ENCODE data around the gene MACF1. TPM values are rescaled to one million over a fixed set of nuclear protein-coding genes. Genes with fewer than 3 reads are reported as not detected.

The MACF1 gene
- total RNA-seq, 1 experiment from 2014 or later = 103 TPM

DNA sequence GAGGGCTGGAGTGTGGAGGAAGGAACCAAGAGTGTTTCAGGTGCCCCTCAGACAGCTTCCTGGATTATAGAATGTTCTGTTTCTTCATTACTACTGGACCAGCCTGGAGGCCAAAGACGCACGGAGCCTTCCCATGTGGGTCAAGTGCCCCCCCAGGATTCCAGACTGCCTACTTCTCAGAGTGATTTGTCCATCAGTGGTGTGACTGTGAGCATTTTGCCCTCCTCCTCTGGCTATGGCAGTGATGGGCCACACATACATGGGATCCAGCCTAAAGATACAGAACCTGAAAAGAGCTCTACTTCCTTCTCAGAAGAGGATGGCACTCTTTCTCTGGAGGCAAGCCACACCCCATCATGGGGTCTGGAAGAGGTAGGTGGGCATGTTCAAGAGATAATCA, 64.9 kb downstream of the MACF1 start:
- no peaks in the 10 kb centered on the region for H3F3A ChIP-seq (ENCODE audit: low read length, unreplicated experiment)
- CTCF ChIA-PET = no interaction called here
- H3K79me2 ChIP-seq (ENCODE audit: low read length) = no peaks in the 10 kb centered on the region
- intact Hi-C loops (cut with micrococcal nuclease) = loop anchor here (5.0 to 10.0 kb wide), 2 partner anchors 128 to 265 kb away; no protein-coding TSS in a partner anchor
- DNase-seq = no peak
- no peak overlapping the region for H3K4me3 ChIP-seq (ENCODE audit: low read length)
- no peak overlapping the region for H3K9ac ChIP-seq (ENCODE audit: low read length)
- no TSS peak for BruUV-seq (replicated peaks)
- no peak overlapping the region for H3K4me2 ChIP-seq (ENCODE audit: low read length)
- no peaks in the 10 kb centered on the region for H3K9me2 ChIP-seq (replicated peaks; ENCODE audit: low read length)
- H3K9me3 ChIP-seq (ENCODE audit: low read length) = no peaks in the 10 kb centered on the region
- TF ChIP-seq EZH2 (IDR thresholded peaks at IDR 0.05; ENCODE audit: low read length, unreplicated experiment) = no peak
- TF ChIP-seq, protein P1, sequence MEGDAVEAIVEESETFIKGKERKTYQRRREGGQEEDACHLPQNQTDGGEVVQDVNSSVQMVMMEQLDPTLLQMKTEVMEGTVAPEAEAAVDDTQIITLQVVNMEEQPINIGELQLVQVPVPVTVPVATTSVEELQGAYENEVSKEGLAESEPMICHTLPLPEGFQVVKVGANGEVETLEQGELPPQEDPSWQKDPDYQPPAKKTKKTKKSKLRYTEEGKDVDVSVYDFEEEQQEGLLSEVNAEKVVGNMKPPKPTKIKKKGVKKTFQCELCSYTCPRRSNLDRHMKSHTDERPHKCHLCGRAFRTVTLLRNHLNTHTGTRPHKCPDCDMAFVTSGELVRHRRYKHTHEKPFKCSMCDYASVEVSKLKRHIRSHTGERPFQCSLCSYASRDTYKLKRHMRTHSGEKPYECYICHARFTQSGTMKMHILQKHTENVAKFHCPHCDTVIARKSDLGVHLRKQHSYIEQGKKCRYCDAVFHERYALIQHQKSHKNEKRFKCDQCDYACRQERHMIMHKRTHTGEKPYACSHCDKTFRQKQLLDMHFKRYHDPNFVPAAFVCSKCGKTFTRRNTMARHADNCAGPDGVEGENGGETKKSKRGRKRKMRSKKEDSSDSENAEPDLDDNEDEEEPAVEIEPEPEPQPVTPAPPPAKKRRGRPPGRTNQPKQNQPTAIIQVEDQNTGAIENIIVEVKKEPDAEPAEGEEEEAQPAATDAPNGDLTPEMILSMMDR (conservative IDR thresholded peaks at IDR 0.05; ENCODE audit: low read depth, low read length) = no peak
- no peak for TF ChIP-seq EZH2phosphoT487 (IDR thresholded peaks at IDR 0.05; ENCODE audit: borderline replicate concordance, low read length)
- no peaks in the 10 kb centered on the region for H4K20me1 ChIP-seq (ENCODE audit: low read length)
- no peak for ATAC-seq
- no peaks in the 10 kb centered on the region for H3K4me1 ChIP-seq (ENCODE audit: insufficient read depth, low read length)
- H3K36me3 ChIP-seq (ENCODE audit: low read depth, low read length) = no peaks in the 10 kb centered on the region
- POLR2A ChIA-PET (ENCODE audit: unreplicated experiment) = no interaction called here
- H3K27ac ChIP-seq (ENCODE audit: low read length) = no peak overlapping the region
- H2AFZ ChIP-seq (ENCODE audit: low read length) = no peak overlapping the region
- no peaks in the 10 kb centered on the region for H3K27me3 ChIP-seq (ENCODE audit: low read length)

DNA sequence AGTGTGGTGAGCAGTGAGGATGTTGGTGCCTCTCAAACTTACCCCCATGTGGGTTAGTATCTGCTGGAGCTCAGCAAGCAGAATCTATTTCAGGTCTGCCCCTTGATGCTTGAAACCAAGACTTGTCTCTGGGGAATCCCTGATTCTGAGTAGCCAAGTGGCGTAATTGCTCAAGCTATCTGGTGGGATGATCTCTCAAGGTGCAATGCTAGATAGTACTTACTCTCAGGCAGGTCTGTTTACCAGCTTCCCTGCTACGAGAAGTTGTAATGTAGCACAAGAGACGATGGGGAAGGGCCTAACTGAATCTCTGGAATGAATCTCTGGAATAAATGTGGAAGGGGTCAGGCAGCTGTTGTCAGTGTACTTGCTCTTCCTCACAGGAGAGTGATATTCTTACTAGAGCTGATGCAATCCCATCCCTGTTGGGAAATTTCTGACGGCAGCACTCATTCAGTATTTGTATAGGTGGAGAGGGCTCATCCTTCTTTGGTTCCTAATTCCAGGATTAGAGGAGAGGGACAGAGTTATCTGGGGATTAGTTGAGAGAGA, 65.4 kb downstream of the MACF1 start:
- Histone ChIP-seq H4K20me1 (ENCODE audit: low read length) (no peaks in the 10 kb centered on the region), H3K4me1 (ENCODE audit: insufficient read depth, low read length) (no peaks in the 10 kb centered on the region), H3K36me3 (ENCODE audit: low read depth, low read length) (no peaks in the 10 kb centered on the region), H3K9me3 (ENCODE audit: low read length) (no peaks in the 10 kb centered on the region), H3K27ac (ENCODE audit: low read length) (no peak overlapping the region), H3K4me3 (ENCODE audit: low read length) (no peak overlapping the region), H3F3A (ENCODE audit: low read length, unreplicated experiment) (no peaks in the 10 kb centered on the region), H2AFZ (ENCODE audit: low read length) (no peak overlapping the region), H3K9ac (ENCODE audit: low read length) (no peak overlapping the region), H3K4me2 (ENCODE audit: low read length) (no peak overlapping the region), H3K27me3 (ENCODE audit: low read length) (no peaks in the 10 kb centered on the region), H3K9me2 (replicated peaks; ENCODE audit: low read length) (no peaks in the 10 kb centered on the region), H3K79me2 (ENCODE audit: low read length) (no peaks in the 10 kb centered on the region)
- CTCF ChIA-PET = no interaction called here
- no TSS peak for BruUV-seq (replicated peaks)
- ATAC-seq = no peak
- DNase-seq = no peak
- POLR2A ChIA-PET (ENCODE audit: unreplicated experiment) = no interaction called here
- intact Hi-C loops (cut with micrococcal nuclease) = loop anchor here (5.0 to 10.0 kb wide), 2 partner anchors 127 to 265 kb away; no protein-coding TSS in a partner anchor
- no peak for TF ChIP-seq EZH2 (IDR thresholded peaks at IDR 0.05; ENCODE audit: low read length, unreplicated experiment)
- no peak for TF ChIP-seq EZH2phosphoT487 (IDR thresholded peaks at IDR 0.05; ENCODE audit: borderline replicate concordance, low read length)
- TF ChIP-seq, protein P1 (conservative IDR thresholded peaks at IDR 0.05; ENCODE audit: low read depth, low read length) = no peak

DNA sequence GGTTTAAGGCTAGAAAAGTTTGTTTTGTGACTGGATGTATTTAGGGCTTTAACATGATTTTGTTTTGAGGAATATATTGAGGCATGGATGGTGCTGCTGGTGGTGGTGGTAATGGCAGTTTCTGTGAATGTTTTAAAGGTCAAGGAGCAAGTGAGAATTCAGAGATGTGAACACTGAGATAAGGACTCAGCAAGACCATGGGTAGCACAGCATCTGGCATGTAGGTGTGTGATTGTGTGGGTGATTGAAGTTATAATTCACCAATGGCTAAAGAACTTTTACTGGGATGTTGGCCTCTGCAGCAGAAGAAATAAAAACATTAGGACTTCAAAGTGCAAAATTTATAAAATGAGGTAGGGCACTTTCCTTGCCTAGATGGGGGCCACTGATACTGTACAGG, 65.9 kb downstream of the MACF1 start:
- no peaks in the 10 kb centered on the region for H3K79me2 ChIP-seq (ENCODE audit: low read length)
- H3K27ac ChIP-seq (ENCODE audit: low read length) = no peak overlapping the region
- no peaks in the 10 kb centered on the region for H3F3A ChIP-seq (ENCODE audit: low read length, unreplicated experiment)
- no peak overlapping the region for H3K4me2 ChIP-seq (ENCODE audit: low read length)
- H3K4me1 ChIP-seq (ENCODE audit: insufficient read depth, low read length) = no peaks in the 10 kb centered on the region
- H3K9me3 ChIP-seq (ENCODE audit: low read length) = no peaks in the 10 kb centered on the region
- no peak overlapping the region for H3K4me3 ChIP-seq (ENCODE audit: low read length)
- intact Hi-C loops (cut with micrococcal nuclease) = no loop called here
- TF ChIP-seq, protein P1 (conservative IDR thresholded peaks at IDR 0.05; ENCODE audit: low read depth, low read length) = no peak
- TF ChIP-seq EZH2 (IDR thresholded peaks at IDR 0.05; ENCODE audit: low read length, unreplicated experiment) (no peak), EZH2phosphoT487 (IDR thresholded peaks at IDR 0.05; ENCODE audit: borderline replicate concordance, low read length) (no peak)
- H2AFZ ChIP-seq (ENCODE audit: low read length) = no peak overlapping the region
- no peaks in the 10 kb centered on the region for H3K9me2 ChIP-seq (replicated peaks; ENCODE audit: low read length)
- ChIA-PET POLR2A (ENCODE audit: unreplicated experiment) (no interaction called here), CTCF (no interaction called here)
- no peak for DNase-seq
- ATAC-seq = no peak
- no peaks in the 10 kb centered on the region for H3K27me3 ChIP-seq (ENCODE audit: low read length)
- H4K20me1 ChIP-seq (ENCODE audit: low read length) = no peaks in the 10 kb centered on the region
- no TSS peak for BruUV-seq (replicated peaks)
- H3K36me3 ChIP-seq (ENCODE audit: low read depth, low read length) = no peaks in the 10 kb centered on the region
- H3K9ac ChIP-seq (ENCODE audit: low read length) = no peak overlapping the region

Data from PC-3 (cell line).